NCI-H82 (cell line): ENCODE results near the gene ULBP1.
"Not testable (repeated sequence)": the region's sequence is repeated elsewhere in the genome, so short reads cannot be mapped to it uniquely, and the experiment has no call there.

Experiments used
- DNase-seq: peaks from one replicate; lab custom pipeline; 2025; lab: John Stamatoyannopoulos, UW

Gene ULBP1

DNA sequence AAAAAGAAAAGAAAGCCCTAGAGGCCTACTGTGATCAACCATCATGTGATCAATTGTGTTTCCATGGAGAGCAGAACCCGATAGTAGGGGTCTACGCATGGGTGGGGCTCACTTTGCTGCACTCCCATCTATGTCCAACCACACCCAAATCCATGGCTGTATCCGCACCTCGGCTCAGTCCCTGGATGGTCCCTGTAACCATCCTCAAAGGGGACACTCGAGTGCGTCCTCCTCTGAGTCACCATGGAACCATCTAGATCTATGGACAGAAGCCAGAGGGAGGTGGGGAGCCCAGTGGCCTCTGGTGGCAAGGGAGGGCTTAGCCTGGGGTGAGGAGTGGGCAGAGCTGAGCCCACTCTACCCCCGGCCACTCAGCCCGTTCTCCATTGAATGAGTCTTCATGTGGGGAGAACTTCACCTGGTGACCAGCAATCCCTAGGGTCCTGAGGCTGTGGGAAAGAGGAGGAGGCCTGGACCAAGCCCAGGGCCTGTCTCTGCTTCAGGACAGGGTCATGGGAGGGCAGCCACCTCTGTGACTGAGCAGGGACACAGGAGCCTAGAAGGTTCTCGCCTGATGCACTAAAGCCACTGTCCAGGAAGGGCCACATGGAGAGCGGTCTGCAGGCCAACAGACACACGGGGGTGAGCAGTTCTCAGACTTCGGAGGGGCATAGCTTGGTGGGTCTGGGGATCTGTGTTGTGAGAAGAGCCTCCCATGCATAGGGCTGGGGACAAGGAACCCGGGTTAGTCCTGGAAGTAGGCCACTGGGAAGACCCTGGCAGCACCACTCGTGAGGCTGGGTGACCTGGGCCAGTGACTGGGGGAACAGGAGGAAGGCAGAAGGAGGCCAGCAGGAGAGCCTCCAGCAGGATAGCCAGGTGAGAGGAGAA is 42.3 kb downstream of the ULBP1 start:
- no peak for DNase-seq

DNA sequence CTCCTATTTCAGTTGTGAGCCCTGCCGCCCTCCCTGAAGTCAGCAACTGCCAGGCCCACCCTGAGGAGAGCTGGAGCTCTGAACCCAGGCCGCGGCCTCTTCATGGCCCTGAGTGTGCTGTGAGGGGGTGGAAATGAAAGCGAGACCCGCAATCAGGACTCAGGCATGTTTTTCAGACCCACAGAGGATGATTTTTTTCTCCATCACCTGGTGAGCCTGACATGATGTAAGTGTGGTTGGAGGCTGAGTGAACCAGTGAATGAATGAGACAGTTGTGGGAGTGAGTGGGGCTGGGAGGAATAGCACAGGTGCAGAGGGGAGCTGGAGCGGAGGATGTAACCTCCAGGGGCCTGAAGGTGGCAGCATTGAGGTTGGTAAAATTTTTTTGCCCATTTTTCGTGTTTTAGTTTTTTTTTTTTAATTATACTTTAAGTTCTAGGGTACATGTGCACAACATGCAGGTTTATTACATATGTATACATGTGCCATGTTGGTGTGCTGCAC is 43.3 kb downstream of the ULBP1 start:
- DNase-seq = peak; percentile 18

DNA sequence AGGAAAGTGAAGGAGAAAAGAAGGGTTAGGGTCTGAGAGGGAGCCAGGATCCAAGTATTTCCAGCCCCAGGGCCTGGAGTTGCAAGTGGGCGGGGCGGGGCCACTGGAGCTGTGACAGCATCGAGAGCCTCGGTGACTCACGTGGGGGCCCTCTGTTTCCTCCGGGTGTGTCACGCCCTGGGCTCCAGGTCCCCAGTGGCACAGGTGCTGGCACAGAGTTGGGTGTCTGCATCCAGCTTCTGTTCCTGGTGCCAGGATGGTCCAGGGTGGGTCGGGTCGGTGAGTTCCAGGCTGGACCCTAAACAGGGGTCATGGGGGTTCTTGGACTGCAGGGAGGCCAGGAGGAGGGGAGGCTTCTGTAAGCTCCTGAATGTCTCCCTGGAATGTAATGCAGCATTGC is 44.8 kb downstream of the ULBP1 start:
- DNase-seq = no peak

DNA sequence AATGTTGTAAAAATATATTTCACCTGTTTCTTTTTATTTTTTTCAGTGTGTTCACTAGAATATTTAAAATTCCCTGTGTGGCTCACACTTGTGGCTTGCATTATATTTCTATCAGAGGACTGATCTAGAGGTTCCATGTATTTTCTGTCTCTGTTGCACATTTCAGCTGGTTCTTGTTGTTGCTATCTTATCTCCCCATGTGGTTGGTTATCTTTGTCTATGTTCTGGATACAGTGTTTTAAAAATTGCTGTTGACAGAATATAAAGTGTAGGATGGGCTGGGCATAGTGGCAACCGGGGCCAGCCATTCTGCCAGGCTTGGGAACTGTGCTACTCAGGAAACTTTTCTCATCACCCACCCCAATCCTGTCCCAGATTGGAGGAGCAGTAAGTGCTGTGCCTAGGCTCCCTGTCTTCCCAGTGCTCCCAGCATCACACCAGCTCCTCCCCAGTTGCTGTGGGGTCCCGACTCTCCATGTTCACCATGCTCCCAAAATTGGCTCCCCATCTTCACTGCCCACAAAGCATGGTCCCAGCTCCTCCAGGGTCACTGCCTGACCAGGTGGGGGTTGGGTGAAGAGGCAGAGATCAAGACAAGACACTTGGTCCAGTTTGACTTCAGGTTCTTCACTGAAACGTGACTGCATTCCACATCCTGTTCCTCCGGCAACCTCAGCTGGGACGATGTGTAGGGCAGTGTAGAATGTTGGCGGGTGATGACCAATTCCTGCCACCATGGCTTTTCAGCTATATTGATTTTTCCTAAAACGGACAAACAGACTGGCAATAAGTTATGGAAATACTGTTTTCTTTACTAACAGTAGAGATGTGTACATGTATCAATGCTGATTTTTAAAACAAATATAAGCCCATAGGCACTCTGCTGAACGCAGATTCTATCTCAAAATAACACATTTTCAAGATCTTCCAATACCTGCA is 49.4 kb downstream of the ULBP1 start:
- DNase-seq = not testable (repeated sequence)

DNA sequence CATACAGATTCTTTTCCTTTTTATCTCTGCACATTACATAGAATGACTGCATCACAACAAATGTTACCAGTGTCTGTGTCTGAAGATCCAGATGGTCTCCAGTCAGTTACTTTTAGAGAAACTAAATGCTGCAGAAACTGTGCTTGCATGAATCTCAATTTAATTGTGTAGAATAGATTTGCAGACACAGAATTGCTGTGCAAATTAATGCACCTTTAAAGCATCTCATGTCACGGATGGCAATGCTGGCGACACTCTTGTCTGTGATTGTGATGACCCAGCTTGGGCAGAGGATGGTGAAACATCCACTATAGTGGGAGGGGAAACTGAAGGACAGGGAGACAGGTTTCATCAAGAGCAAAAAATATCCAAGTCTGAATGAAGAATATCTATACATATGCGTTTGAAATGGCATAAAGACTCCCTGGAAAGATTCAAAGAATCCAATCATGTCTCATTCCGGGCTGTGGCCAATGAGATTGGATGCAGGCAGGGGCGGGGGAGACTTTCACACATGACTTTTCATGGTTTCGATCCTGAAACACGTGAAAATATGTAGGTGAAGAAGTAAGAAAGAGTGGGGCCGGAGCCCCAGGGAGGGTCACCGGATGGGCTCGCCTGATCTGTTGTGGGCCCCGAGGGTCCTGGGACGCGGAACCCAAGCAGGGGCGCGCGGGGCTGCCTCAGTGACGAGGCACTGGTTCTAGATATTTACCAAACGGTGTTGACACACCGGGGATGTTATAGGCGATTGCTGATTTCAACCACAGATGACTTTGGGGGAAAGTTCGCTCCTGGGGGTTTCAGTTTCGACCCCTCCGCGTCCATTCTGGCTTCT is 50.3 kb downstream of the ULBP1 start:
- DNase-seq = not testable (repeated sequence)

DNA sequence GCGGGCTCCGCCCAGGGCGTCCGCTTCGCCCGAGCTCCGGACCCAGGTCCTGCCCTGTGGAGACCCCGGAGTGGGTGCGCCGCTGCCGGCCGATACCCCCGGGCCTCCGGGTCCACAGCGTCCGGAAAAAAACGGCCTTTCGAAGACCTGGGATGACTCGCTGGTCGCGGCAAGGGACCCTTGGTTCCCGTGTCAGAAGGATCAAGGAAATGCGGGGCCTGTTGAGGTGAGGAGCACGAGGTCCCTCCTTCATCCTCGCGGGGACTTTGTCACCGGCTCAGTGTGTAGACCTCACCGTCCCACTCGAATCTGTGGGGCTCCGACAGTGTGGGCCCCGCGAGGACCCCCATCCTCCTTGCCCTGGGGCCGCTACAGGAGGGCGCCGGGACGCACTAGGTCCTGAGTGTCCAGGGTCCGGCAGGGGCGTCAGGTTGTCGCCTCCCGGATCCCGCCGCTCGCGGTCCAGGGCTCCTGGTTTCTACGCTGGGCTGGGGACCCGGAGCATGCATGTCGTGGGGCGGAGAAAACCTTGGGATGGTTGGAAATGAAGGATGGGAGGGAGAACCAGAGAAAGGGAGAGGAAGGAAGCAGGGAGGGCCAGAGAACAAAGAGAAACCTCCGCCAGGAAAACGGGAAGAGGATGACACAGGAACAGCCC is 51.0 kb downstream of the ULBP1 start:
- DNase-seq = not testable (repeated sequence)

DNA sequence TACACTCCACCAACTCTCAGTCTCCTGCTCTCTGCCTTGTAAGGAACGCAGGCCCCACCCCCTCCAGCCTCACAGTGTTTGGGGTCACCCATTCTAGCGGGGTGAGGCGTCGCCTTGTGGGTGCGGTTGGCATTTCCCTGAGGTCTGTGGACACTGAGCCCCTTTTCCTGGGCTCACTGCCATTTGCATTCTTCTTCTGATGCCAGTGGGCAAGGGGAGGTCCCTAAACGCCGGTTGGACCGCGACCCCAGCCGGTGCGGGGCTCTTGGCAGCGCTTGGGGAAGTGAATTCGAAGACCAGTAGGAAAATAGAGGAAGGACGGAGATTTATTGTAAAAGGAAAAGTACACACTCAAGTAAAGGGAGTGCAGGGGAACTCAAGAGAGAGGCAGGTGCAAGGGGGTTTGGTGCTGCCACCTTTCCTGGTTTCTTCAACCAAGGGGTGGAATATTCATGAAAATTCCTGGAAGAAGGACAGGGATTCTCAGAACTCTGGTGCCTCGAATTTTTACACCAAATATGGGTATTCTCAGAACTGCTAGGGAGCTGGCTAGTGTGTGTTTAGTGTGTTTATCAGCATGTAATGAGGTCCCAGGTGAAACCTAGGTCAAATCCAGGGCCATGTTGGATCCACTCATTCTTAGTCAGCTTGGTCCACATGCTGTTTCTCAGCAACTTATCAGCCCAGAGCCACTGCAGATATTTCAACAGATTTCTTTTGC is 51.7 kb downstream of the ULBP1 start:
- not testable (repeated sequence) for DNase-seq

DNA sequence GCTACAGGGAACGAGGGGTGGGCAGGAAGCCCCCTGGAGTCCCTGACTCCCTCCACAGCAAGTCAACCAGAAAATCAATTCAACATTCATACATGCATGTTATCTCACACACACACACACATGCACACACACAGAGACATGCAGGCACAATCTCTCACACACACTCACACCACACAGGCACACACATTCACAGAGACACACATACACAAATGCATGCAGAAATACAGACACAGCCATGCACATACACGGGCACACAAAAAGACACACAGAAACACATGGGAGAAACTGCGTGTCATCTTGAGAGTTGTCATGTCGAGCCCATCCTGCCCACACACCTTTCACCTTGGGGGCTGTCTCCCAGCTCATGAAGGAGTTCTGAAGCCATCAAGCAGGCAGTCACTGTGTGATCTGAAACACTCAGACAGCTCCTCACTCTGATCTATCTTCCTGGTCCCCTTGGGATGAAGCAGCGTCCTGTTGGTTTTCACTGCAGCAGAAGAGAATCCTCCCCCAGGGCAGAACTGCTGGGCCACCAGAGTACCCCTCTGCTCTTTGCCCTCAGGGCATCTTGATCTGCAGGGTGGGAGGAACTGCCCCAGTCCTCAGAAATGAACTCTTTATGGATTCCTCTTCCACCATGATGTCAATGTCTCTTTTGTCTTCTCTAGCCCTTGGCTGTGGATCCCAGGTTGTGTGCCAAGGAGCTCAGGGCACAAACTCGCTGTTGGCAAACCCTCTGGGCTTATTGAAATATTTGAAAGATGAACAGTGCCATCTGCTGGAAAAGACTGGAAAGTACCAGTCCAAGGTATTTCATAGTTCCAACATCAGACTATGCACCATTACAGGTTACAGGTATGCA is 52.8 kb downstream of the ULBP1 start:
- peak; percentile 79 for DNase-seq

DNA sequence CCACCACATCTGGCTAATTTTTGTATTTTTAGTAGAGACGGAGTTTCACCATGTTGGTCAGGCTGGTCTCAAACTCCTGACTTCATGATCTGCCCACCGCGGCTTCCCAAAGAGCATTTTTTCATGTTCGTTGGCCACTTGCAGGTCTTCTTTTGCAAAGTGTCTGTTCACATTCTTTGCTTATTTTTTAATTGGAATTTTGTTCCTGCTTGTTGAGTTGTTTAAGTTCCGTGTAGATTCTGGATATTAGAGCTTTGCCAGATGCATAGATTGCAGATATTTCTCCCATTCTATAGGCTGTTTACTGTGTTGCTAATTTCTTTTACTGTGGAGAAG is 53.4 kb downstream of the ULBP1 start:
- not testable (repeated sequence) for DNase-seq

DNA sequence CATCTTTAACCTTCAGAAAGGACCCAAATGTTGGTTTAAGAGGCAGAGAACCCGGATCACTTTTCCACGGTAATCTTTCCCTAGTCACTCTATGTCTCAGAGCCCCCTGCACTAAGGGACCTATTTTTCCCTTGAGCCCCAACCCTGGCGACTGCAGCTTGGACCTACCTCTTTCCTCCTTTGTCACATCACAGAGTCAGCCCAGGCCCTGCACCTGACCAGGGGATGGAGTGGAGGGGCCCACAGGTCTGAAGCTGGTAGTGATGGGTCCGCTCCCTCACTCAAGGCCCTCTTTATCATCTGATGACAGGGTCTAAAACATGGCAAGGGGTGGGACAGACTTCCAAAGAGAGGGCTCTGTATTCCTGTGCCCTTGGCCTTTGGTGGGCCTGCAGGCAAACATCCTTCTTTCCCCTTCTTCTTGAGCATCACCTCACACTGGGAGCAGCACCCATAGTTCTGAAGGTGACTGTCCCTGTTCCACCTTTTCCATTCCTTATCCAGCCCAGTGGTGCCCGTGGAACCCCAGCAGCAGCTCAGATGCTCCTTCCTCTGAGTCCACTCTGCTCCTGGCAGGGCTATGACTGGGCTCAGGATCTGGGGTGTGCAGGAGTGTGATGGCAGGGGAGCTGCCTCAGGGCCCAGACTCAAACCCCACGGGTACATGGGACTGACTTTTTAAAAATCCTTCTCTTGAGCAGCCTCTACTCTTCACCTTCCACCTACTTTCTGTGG is 55.3 kb downstream of the ULBP1 start:
- no peak for DNase-seq

DNA sequence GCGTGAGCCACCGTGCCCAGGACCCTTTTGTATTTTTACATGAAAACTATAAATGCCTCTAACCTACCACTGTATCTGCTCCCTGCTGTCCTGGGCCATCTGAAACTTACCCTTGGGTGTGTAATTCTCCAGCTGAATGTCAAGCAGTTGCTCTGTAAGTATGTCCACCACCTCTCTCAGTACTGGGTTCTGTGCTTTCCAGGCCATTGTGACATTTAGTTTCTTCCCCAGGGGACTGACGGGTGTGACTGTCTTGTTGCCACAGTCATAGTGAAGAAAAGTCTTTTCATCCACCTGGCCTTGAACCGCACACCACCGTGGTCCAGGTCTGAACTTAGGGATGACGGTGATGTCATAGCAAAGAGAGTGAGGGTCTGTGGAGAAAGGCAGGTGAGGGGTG is 58.1 kb downstream of the ULBP1 start:
- DNase-seq = not testable (repeated sequence)
